ENCODE measurements around the gene MAPKAP1.

- no peak for TF ChIP-seq CREB1 (CRISPR knock-in tag; IDR thresholded peaks at IDR 0.05; ENCODE audit: low read depth)
- no peak for TF ChIP-seq CTCF (conservative IDR thresholded peaks at IDR 0.05; ENCODE audit: low read depth in 2 of 2)
- no peak for TF ChIP-seq EZH2phosphoT487 (IDR thresholded peaks at IDR 0.05; ENCODE audit: unreplicated experiment)
- TF ChIP-seq POLR2AphosphoS5 (IDR thresholded peaks at IDR 0.05; ENCODE audit: low read depth): no peak
- TF ChIP-seq STAT1 (IDR thresholded peaks at IDR 0.05; ENCODE audit: unreplicated experiment): no peak
- TF ChIP-seq REST (IDR thresholded peaks at IDR 0.05; ENCODE audit: unreplicated experiment): no peak
- TF ChIP-seq EZH2 (IDR thresholded peaks at IDR 0.05; ENCODE audit: low read depth, unreplicated experiment): no peak
- TF ChIP-seq JUNB (IDR thresholded peaks at IDR 0.05; ENCODE audit: unreplicated experiment): no peak
- TF ChIP-seq ZNF462 (CRISPR knock-in tag; IDR thresholded peaks at IDR 0.05): no peak
Observed at GRCh38 chr9:125644819-125645507, 62.0 kb downstream of the MAPKAP1 start.

All from GM23338 (cell line).